Measurements from ENCODE around the gene PBX4.

PBX4 gene

DNA sequence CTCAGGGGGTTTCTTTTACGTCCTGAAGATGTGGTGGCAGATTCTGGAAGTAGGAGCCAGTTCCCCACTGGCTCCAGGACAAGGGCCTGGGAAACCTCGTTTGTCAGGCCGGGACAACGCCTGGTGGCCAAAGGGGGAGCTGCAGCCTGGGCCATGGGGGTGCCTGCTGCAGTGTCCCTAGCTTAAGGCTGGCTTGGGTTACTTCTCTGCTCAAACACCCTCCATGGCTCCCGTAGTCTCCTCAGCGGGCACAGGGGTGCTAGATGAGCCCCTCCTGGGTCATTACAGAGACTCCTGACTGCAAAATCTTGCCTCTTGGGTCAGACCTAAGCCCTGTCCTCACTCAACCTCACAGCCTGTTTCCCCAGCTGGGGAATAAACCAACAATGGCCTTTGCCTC is 65.7 kb downstream of the PBX4 start:
- TF ChIP-seq ZNF274 (IDR thresholded peaks at IDR 0.05; ENCODE audit: low read depth, low read length) = no peak
- no peak overlapping the region for H3K4me3 ChIP-seq (ENCODE audit: low read length)

GRCh38 chr19:19551853-19552192 is 66.7 kb downstream of the PBX4 start:
- H3K4me3 ChIP-seq (ENCODE audit: low read length) = no peak overlapping the region
- TF ChIP-seq ZNF274 (IDR thresholded peaks at IDR 0.05; ENCODE audit: low read depth, low read length) = no peak

DNA sequence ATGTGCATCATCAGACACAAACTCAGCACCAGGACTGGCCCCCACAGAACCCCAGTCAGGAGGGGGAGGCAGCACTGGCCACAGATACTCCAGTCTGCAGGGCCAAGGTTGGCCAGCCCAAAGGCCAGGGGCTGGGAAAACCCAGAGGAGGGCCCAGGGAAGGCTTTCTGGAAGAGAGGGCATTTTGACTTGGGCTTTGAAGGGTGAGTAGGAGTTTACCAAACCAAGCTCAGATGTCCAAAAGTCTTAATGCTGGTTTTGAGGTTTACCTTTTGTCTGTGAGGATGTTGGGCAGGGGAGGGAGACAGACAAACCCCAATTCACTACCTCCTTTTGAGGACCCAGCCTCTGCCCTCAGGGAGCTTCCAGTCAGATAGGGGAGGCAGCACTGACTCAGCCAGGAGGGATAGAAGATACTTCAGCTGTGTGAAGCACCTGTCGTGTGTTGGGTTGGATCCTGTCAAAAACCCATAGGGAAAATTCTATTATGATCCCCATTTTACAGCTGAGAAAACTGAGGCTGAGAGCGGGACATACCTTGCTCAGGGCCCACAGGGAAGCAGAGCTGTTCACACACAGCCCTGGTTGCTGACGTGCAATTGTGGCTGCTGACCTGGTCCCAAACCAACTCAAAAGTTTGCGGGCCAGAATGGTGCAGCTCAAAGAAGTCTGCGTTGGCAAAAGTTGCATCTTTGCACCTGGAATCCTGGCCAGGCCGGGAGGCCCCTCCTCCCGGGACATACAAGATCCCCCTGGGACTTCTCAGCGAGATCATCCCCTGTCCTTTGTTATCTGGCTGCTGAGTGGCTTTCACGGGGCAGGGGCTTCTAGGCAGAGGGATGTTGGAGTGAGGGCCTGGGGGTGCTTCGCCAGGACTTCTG is 67.3 kb downstream of the PBX4 start:
- no peak for TF ChIP-seq ZNF274 (IDR thresholded peaks at IDR 0.05; ENCODE audit: low read depth, low read length)
- no peak overlapping the region for H3K4me3 ChIP-seq (ENCODE audit: low read length)

DNA sequence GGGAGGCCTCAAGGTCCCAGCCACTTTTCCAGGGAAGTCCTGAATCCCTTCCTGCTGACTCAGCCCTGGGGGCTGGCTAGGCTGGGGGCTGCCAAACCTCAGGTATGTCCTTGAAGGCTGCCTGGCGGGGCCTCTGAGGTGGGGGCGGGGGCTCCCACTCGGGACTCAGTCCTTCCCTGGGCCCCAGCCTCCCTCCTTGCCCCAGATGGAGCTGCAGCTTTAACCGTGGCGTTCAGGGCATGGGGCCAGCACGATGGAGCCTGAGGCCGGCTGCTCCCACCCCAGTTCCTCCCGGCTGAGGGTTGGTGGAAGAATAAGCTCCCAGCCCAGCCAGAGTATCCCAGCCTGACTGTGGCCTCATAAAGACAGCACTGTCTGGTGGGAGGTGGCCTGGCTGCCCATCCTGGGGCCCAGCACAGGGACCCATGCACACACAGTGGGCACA is 68.0 kb downstream of the PBX4 start:
- H3K4me3 ChIP-seq (ENCODE audit: low read length) = no peak overlapping the region
- TF ChIP-seq ZNF274 (IDR thresholded peaks at IDR 0.05; ENCODE audit: low read depth, low read length) = no peak

GRCh38 chr19:19549804-19550464 is 68.6 kb downstream of the PBX4 start:
- TF ChIP-seq ZNF274 (IDR thresholded peaks at IDR 0.05; ENCODE audit: low read depth, low read length) = no peak
- H3K4me3 ChIP-seq (ENCODE audit: low read length) = no peak overlapping the region

GRCh38 chr19:19548915-19549759 is 69.3 kb downstream of the PBX4 start:
- no peak for TF ChIP-seq ZNF274 (IDR thresholded peaks at IDR 0.05; ENCODE audit: low read depth, low read length)
- no peak overlapping the region for H3K4me3 ChIP-seq (ENCODE audit: low read length)

DNA sequence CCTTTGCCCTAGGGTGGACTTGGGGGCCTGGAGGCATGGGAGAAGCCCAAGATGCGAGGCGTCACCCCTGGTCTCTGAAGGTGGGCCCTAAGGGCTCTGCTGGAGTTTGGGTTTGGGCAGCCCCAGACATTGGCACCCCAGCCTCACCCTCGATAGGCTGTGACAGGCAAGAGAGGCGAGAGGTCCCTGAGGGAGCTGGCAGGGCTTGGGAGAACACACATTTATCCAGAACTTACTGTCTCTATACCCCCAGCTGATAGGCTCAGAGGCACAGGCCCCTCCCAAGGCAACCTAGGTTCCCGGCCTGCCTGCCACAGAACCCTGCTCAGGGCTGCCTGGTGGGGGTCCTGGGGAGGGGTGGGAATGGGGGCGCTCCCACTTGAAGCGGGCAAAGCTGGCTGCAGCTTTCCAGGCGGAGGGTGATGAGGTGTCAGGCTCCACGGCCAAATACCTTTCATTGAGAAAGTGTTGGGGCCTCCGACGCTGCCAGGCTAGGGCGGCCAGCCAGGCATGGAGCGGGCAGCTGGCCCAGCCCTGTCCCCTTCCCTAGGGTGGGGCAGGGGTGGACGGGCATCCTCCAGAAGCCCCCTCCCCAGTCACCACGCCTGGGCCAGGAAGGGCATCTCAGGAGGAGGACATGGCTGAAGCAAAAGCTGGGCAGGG is 70.7 kb downstream of the PBX4 start:
- TF ChIP-seq ZNF274 (IDR thresholded peaks at IDR 0.05; ENCODE audit: low read depth, low read length) = no peak
- no peak overlapping the region for H3K4me3 ChIP-seq (ENCODE audit: low read length)

DNA sequence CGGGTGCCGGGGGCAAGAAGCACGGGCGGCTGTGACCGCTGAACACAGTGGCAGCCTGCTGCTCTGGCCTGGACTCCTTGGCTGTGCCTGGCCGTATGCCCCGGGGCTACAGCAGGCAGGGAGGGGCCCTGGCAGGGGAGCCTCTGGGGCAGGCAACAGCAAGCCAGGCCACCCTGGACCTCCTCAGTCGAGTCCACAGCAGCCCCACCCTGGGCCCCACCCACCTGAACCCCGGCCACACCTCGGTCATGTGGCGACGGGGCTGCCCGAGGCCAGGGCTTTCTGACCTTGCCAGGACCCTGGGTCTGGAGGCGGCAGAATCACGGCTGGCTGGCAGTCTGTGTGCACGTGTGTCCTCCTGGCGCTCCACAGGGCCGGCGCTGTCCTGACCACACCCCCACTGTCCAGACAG is 71.7 kb downstream of the PBX4 start:
- no peak overlapping the region for H3K4me3 ChIP-seq (ENCODE audit: low read length)
- TF ChIP-seq ZNF274 (IDR thresholded peaks at IDR 0.05; ENCODE audit: low read depth, low read length) = no peak

GRCh38 chr19:19545707-19546106 is 72.8 kb downstream of the PBX4 start:
- H3K4me3 ChIP-seq (ENCODE audit: low read length) = no peak overlapping the region
- TF ChIP-seq ZNF274 (IDR thresholded peaks at IDR 0.05; ENCODE audit: low read depth, low read length) = no peak

DNA sequence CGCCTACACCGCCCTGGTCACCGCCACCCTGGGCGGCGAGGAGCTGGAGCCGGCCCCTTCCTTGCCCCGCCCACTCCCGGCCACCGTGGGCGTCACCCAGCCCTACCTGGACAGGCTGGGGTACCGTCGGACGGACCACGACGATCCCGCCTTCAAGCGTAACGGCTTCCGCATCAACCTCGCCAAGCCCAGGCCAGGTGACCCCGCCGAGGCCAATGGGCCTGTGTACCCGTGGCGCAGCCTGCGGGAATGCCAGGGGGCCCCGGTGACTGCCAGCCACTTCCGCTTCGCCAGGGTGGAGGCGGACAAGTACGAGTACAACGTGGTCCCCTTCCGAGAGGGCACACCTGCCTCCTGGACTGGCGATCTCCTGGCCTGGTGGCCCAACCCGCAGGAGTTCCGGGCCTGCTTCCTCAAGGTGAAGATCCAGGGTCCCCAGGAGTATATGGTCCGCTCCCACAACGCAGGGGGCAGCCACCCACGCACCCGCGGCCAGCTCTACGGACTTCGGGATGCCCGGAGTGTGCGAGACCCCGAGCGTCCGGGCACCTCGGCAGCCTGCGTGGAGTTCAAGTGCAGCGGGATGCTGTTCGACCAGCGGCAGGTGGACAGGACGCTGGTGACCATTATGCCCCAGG is 73.4 kb downstream of the PBX4 start:
- no peak overlapping the region for H3K4me3 ChIP-seq (ENCODE audit: low read length)
- no peak for TF ChIP-seq ZNF274 (IDR thresholded peaks at IDR 0.05; ENCODE audit: low read depth, low read length)

- TF ChIP-seq ZNF274 (IDR thresholded peaks at IDR 0.05; ENCODE audit: low read depth, low read length) = no peak
- no peak overlapping the region for H3K4me3 ChIP-seq (ENCODE audit: low read length)
These were observed 74.1 kb downstream of the PBX4 start for GRCh38 chr19:19544257-19544953.

DNA sequence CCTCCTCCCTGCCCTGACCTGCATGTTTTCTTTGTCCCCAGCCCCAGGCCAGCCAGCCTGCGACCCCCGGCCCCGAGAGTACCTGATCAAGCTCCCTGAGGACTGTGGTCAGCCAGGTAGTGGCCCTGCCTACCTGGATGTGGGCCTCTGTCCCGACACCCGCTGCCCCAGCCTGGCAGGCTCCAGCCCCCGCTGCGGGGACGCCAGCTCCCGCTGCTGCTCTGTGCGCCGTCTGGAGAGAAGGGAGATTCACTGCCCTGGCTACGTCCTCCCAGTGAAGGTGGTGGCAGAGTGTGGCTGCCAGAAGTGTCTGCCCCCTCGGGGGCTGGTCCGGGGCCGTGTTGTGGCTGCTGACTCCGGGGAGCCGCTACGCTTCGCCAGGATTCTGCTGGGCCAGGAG is 74.8 kb downstream of the PBX4 start:
- H3K4me3 ChIP-seq (ENCODE audit: low read length) = no peak overlapping the region
- TF ChIP-seq ZNF274 (IDR thresholded peaks at IDR 0.05; ENCODE audit: low read depth, low read length) = no peak

DNA sequence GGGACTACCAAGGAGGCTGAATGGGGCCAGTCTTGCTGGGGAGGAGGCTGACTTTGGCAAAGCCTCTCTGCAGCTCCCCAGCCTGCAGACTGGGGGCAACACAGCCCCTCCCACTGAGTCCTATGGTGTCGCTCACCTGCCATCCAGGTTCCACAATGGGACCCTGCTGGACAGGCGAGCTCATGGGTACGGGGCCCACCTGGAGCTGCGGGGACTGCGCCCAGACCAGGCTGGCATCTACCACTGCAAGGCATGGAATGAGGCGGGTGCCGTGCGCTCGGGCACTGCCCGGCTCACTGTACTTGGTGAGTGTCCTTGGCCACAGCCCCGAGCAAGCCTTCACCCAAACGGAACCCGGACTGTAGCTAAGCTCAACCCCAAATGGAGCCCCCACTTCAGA is 75.4 kb downstream of the PBX4 start:
- TF ChIP-seq ZNF274 (IDR thresholded peaks at IDR 0.05; ENCODE audit: low read depth, low read length) = no peak
- H3K4me3 ChIP-seq (ENCODE audit: low read length) = no peak overlapping the region

Measured in GM08714 (cell line).